Stimulated activated naive CD4-positive, alpha-beta T cell treated with Interleukin-2 at 50 U/mL for 16 hours (primary cell): ENCODE results near the gene FGF1.

Source experiments
- DNase-seq: peaks from one replicate; lab custom pipeline; 2025; lab: John Stamatoyannopoulos, UW

Gene FGF1

DNA sequence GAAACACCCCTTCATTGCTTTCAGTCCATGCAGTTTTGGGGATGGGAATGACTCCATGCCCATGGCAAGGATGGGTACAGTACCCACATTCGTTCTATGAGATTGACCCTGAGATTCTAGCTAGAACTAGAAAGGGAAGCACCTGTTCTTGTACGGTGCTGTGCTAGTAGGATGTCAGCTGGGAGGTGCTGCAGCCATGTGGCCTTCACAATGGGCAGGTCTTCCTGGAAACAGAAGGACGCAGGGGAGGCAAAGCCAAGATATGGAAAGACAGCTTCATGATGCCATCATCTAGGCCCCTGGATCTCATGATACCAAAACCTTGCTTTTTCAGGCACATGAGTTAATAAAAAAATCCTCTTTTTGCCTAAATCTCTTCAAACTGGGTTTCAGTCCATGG is 10.5 kb upstream of the FGF1 start:
- no peak for DNase-seq

GRCh38 chr5:142694092-142694856 is 8.4 kb upstream of the FGF1 start:
- DNase-seq = no peak

- DNase-seq = no peak
Observed at GRCh38 chr5:142692321-142692894, 6.5 kb upstream of the FGF1 start.

DNA sequence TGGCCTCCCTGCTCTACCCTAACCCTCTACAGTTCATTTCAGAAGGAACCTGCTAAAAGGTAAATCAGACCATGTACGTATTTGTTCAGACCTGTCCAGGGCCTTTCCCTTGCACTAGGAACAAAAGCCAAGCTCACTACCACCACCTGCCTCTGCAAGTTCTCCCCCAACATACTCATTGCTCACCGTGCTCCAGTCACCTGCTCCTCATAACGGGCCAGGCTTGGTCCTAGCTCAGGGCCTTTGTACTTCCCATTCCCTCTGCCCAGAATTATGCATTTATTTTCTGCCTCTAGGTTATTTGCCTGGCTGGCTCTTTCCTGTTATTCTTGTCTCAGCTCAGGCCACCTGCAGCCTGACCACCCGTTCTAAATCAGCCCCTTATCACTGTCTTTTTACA is 4.8 kb upstream of the FGF1 start:
- DNase-seq = no peak

DNA sequence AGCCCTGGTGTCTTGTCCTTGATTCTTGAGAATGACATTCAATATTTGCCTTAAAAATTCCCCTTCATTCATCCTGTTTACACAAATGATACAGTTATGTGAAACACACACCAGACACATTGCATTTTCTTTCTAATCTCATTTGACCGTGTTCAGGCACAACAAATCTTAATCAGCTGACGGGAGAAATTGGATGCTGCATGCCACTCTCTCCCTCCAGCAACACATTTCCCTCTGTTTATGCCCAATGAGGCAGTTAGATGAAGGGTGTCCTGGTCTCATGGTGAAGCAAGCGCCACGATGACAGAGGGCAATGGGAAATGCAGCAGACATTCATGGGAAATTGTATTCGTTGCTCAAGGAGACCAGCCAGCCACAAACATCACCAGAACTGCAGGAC is 3.2 kb upstream of the FGF1 start:
- no peak for DNase-seq

DNA sequence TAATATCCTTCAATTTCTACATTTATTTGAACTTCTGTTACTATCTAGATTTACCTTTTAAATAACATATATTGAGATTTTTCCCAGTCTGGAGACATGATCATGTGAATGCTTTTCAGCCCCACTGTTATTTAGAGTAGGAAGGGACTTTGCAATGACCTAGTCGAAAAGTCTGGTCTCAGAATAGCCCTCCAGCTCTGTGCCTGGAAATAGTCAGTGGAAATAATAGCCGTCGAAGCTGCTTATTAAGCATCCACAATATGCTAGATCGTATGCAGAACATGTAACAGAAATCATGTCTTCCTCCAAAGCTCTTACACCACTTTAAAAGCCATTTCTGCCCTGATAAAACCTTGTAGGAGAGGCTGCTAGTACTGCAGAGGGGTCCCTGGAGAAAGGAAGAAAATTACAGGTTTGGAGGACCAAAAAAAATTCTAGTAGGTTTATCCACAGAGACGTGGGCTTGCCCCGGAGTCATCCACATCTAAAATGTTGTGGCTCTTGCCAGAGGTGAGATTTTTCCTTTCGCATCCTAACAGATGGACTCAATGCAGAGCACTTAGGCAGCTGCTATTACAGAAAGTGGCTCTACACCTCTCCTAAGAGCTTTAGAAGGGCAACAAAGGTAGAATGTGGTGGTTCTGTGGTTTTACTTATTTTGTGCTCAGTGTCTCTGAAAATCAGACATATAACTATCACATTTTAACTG is 2.5 kb upstream of the FGF1 start:
- DNase-seq = no peak

- no peak for DNase-seq
Observed at GRCh38 chr5:142686968-142687367, 1.1 kb upstream of the FGF1 start.

DNA sequence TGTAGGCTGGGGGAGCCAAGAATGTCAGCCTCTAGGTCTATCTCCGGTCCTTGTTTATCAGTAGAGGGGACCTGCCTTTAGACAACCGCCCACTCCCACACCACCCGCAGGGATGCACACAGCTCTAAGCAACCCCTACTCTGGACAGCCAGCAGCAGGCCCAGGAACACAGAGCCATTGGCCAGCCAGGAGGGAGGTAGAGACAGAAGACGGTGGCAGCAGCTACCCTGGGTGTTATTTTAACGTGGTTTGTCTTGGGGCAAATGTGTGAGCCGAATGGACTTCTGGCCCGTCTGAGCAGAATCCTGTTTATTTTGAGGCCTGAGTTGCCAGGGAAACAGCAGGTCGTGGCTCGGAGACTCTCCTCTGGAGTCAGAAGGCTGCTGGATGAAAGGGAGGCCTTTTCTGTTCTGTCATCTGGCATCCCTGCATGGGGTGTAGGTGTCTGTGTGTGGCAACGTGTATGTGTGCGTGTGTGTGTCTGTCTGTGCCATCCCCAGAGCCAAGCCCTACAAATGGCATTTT is 382 bp upstream of the FGF1 start:
- no peak for DNase-seq

- DNase-seq = no peak
Observed at GRCh38 chr5:142684508-142685041, 1.3 kb downstream of the FGF1 start.

- no peak for DNase-seq
Observed at GRCh38 chr5:142683881-142684505, 1.9 kb downstream of the FGF1 start.

DNA sequence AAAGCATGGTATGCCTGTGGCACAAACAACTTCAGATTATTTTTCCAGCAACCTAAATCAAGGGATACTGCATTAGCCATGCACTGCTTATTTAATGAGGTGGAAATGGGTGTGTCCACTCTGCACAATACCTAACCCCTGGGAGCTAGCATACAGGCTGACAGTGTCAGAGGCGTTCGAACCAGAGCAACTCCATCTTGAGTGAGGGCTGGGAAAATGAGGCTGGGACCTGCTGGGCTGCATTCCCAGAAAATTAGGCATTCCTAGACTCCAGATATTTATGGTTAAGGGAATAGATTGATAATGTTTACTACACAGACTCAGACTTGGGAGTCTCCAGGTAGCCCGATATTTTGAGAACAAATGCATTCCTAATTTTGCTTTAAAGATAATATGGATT is 2.8 kb downstream of the FGF1 start:
- no peak for DNase-seq

DNA sequence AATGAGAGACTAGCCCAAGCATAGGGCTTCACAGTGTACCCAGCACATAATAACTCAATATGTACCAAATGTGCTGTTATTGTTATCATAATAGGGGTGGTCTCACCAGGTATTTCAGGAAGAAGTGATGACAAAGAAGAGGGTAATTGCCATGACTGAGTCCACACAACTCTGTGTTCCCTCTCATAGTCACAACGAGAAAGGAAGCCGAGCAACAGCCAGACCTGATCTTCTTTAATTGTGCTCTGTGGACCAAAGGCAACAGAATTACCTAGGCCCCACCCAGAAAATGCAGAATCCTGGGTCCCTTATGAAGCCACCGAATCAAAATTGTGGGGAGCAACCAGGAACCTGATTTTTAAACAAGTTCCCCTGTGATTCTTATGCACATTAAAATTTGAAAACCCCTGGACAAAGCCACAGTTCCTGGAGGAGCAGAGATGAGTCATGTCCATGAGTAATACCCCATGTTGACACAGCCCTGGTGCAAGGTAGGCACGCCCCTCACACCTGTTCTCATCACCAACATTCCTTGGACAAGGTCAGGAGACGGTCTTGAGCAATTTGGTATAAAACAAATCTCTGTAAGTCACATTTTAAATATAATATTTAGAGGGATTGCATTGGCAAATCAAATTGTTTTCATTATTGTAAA is 5.2 kb downstream of the FGF1 start:
- no peak for DNase-seq

DNA sequence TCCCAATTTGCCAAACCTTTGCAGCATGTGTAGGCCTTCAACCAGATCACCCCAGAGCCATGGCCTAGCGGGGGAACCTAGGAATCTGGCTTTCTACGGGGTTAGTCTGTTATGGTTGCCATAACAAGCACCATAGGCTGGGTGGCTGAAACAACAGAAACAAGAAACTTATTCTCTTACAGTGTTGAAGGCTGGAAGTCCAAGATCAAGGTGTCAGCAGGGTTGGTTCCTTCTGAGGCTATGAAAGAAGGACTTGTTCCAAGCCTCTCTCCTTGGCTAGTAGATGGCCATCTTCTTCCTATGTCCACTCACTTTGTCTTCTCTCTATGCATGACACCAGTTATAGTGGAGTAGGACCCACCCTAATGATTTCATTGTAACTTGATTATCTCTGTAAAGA is 6.1 kb downstream of the FGF1 start:
- DNase-seq = no peak

GRCh38 chr5:142678529-142678928 is 7.4 kb downstream of the FGF1 start:
- no peak for DNase-seq

GRCh38 chr5:142677198-142677597 is 8.7 kb downstream of the FGF1 start:
- DNase-seq = no peak

DNA sequence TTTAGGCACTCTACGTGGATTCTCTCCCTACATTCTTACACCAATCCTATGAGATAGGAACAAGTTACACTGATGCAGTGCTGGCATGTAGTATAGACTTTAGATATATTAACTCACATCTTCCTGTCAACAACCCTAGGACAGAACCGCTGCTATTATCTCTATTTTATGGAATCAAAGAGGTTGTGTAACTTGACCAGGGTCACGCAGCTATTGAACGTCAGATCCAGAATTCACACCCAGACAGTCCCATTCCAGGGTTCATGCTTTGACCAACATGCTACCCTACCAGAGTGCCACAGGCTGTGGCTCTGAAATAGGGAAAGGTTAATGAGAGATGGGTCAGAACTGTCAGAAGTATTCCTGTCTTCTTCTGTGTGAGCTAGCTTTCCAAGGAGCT is 9.6 kb downstream of the FGF1 start:
- no peak for DNase-seq

GRCh38 chr5:142674531-142675469 is 11.1 kb downstream of the FGF1 start:
- DNase-seq = no peak

GRCh38 chr5:142671801-142672200 is 14.1 kb downstream of the FGF1 start:
- DNase-seq = no peak

DNA sequence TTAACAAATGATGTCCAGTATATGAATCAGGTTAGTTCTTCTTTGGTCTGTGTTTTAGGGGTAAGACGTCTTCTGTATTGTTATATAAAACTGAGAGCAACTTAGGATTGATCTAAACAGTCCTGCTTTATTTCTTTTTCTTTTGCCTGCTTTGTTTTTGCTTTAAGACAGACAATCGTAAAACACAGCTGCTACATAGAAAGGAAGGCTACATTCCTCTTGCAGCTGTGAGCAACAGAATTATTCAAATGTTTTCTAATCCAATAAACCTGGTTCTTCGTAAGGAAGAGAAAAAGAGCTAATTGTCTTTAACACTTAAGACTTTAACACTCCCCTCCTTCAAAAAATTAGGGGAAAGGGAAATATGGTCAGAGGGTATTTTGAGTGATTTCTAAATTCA is 14.6 kb downstream of the FGF1 start:
- DNase-seq = no peak

- no peak for DNase-seq
Observed at GRCh38 chr5:142670804-142671203, 15.1 kb downstream of the FGF1 start.

DNA sequence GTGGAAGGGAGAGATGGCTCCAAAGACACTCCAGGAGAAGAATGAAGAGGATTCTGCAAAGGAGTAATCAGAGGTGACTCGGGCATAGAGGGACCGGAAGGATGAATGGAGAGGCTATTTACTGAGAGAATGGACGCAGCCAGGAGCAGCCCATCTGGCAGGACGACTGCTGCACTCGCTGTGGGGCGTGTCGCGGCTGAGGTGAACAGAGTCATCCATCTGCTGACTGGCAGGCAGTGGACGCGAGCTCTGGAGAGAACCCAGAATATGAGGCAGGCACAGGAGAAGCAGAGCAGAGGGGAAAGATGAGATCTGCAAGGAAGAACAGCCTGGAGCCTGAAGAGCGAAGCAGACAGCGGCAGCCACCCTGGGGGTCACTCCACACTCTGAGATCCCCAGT is 16.4 kb downstream of the FGF1 start:
- DNase-seq = no peak
